Measurements from ENCODE around the gene IFT27.

Gene IFT27

DNA sequence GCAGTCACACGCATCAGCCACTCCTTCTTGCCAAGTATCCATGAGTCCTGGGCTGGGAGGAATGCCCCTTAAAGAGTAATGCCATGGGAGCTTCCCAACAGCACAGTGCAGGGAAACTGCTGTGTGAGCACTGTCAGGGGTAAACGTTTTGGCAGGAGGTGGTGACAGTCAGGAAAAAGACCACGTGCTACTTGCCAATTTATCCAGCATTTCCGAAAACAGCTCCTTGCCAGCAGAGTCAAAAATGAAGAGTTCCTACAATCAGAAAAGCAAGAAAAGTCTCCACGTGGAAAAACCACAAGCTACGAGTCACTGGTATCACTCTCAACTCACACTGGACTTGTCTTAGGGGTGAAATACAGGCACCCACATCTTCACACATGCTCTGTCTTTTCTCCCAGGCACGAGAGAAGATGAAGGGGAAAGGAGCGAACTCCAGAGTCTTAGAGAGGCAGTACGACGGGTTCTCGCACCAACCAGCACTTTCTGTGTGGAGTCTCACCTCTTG is 9.9 kb downstream of the IFT27 start:
- Histone ChIP-seq H2BK15ac (replicated peaks; ENCODE audit: low read depth) (no peak overlapping the region), H4K5ac (ENCODE audit: low read length) (no peak overlapping the region), H3K79me2 (ENCODE audit: control insufficient read depth, insufficient read depth, low read length) (no peaks in the 10 kb centered on the region), H3K23ac (ENCODE audit: low read length) (no peak overlapping the region), H2BK120ac (ENCODE audit: low read depth, low read length) (no peak overlapping the region), H3K4me3 (ENCODE audit: low read length) (no peak overlapping the region), H2BK5ac (ENCODE audit: low read length) (no peak overlapping the region), H3K18ac (ENCODE audit: low read length) (no peak overlapping the region), H2AK5ac (ENCODE audit: low read length) (no peak overlapping the region), H3K4ac (ENCODE audit: low read depth, low read length) (no peak overlapping the region), H3K9ac (ENCODE audit: low read length) (no peak overlapping the region), H3K4me2 (ENCODE audit: low read length) (no peak overlapping the region), H3K27ac (ENCODE audit: low read depth, low read length) (no peak overlapping the region), H3K36me3 (ENCODE audit: control insufficient read depth, insufficient read depth, low read length) (no peaks in the 10 kb centered on the region), H4K8ac (ENCODE audit: low read depth, low read length) (no peak overlapping the region), H3K79me1 (ENCODE audit: low read length) (no peaks in the 10 kb centered on the region), H3K4me1 (ENCODE audit: control insufficient read depth, low read depth, low read length) (no peaks in the 10 kb centered on the region), H3K56ac (ENCODE audit: low read length) (no peak overlapping the region), H3K27me3 (ENCODE audit: insufficient read depth, low read length, poor library complexity) (no peaks in the 10 kb centered on the region)
- DNase-seq, result no peak
- WGBS (ENCODE audit: extremely low coverage, insufficient coverage, low lambda C conversion rate), result no CpG with 5 or more reads among the region's 11 CpGs

DNA sequence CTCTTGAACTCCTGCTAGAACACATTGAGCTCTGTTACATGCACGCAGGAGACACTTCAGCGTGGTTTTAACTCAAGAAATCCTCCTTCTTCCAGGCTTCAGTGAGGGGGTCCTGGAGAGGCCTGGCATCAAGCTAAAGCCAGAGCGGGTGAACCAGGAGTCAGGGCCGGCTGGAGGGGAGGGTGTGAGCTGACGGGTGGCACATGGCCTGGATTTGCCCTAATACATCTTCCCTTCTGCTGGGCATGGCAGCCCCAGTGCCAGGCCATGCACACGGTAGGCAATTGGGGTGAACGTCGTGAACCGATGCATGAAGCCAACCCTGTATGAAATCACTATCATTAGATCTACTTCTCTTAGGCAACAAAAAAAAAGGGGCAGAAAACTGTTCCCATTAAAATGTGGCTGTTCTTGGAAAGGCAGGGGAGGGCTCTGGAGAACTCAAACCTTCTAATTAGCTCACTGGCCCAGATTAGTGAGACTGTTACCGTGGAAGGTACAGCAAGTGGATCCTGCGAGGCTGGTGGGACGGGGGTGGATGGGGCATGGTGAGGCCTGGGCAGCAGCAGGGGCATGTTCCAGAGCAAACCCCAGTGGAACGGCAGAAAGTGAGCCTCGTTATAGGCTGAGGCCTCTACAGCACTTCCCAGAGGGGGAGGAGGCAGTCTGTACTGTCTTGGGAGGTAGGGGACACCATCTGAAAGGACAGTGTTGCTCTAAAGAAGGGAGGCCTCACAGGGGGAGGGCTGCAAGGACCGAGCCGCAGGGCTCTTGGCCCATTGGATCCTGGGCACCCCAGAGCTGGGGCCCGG is 10.6 kb downstream of the IFT27 start:
- Histone ChIP-seq H2BK120ac (ENCODE audit: low read depth, low read length) (no peak overlapping the region), H3K18ac (ENCODE audit: low read length) (no peak overlapping the region), H3K9ac (ENCODE audit: low read length) (no peak overlapping the region), H3K23ac (ENCODE audit: low read length) (no peak overlapping the region), H4K8ac (ENCODE audit: low read depth, low read length) (no peak overlapping the region), H4K5ac (ENCODE audit: low read length) (no peak overlapping the region), H3K27me3 (ENCODE audit: insufficient read depth, low read length, poor library complexity) (no peaks in the 10 kb centered on the region), H3K4me3 (ENCODE audit: low read length) (no peak overlapping the region), H3K27ac (ENCODE audit: low read depth, low read length) (no peak overlapping the region), H3K36me3 (ENCODE audit: control insufficient read depth, insufficient read depth, low read length) (no peaks in the 10 kb centered on the region), H3K56ac (ENCODE audit: low read length) (no peak overlapping the region), H3K79me2 (ENCODE audit: control insufficient read depth, insufficient read depth, low read length) (no peaks in the 10 kb centered on the region), H3K4me1 (ENCODE audit: control insufficient read depth, low read depth, low read length) (no peaks in the 10 kb centered on the region), H3K79me1 (ENCODE audit: low read length) (no peaks in the 10 kb centered on the region), H2BK5ac (ENCODE audit: low read length) (no peak overlapping the region), H2AK5ac (ENCODE audit: low read length) (no peak overlapping the region), H3K4ac (ENCODE audit: low read depth, low read length) (no peak overlapping the region), H2BK15ac (replicated peaks; ENCODE audit: low read depth) (no peak overlapping the region), H3K4me2 (ENCODE audit: low read length) (no peak overlapping the region)
- no CpG with 5 or more reads among the region's 17 CpGs for WGBS (ENCODE audit: extremely low coverage, insufficient coverage, low lambda C conversion rate)
- no peak for DNase-seq

DNA sequence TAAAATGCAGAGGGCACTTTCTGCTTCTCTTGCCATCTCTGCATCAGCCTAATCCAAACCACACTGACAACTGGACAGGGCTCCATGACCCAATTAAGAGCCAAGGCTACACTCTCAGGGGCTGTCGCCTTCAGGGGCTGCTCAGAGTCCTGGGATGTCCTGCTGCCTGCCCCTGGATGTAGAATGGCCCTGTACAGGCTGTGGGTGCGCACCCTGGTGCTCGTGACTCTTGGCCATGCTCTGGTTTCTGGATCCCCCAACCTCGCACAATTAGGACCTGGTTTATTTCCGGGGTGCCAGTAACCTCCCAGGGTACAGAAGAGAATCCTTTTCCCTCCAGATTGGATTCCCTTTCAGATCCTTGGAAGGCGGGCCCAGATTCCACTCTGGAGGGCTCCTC is 11.3 kb downstream of the IFT27 start:
- no peak overlapping the region for H3K27ac ChIP-seq (ENCODE audit: low read depth, low read length)
- no peak overlapping the region for H4K8ac ChIP-seq (ENCODE audit: low read depth, low read length)
- no peaks in the 10 kb centered on the region for H3K4me1 ChIP-seq (ENCODE audit: control insufficient read depth, low read depth, low read length)
- no peak overlapping the region for H2BK5ac ChIP-seq (ENCODE audit: low read length)
- no peak overlapping the region for H3K23ac ChIP-seq (ENCODE audit: low read length)
- no peak overlapping the region for H3K9ac ChIP-seq (ENCODE audit: low read length)
- H3K4me3 ChIP-seq (ENCODE audit: low read length), result no peak overlapping the region
- WGBS (ENCODE audit: extremely low coverage, insufficient coverage, low lambda C conversion rate), result no CpG with 5 or more reads among the region's 6 CpGs
- H2BK120ac ChIP-seq (ENCODE audit: low read depth, low read length), result no peak overlapping the region
- no peak overlapping the region for H3K18ac ChIP-seq (ENCODE audit: low read length)
- H3K79me1 ChIP-seq (ENCODE audit: low read length), result no peaks in the 10 kb centered on the region
- H4K5ac ChIP-seq (ENCODE audit: low read length), result no peak overlapping the region
- H3K79me2 ChIP-seq (ENCODE audit: control insufficient read depth, insufficient read depth, low read length), result no peaks in the 10 kb centered on the region
- H3K56ac ChIP-seq (ENCODE audit: low read length), result no peak overlapping the region
- no peak overlapping the region for H3K4me2 ChIP-seq (ENCODE audit: low read length)
- H3K27me3 ChIP-seq (ENCODE audit: insufficient read depth, low read length, poor library complexity), result no peaks in the 10 kb centered on the region
- no peaks in the 10 kb centered on the region for H3K36me3 ChIP-seq (ENCODE audit: control insufficient read depth, insufficient read depth, low read length)
- no peak overlapping the region for H3K4ac ChIP-seq (ENCODE audit: low read depth, low read length)
- no peak for DNase-seq
- no peak overlapping the region for H2BK15ac ChIP-seq (replicated peaks; ENCODE audit: low read depth)
- no peak overlapping the region for H2AK5ac ChIP-seq (ENCODE audit: low read length)

DNA sequence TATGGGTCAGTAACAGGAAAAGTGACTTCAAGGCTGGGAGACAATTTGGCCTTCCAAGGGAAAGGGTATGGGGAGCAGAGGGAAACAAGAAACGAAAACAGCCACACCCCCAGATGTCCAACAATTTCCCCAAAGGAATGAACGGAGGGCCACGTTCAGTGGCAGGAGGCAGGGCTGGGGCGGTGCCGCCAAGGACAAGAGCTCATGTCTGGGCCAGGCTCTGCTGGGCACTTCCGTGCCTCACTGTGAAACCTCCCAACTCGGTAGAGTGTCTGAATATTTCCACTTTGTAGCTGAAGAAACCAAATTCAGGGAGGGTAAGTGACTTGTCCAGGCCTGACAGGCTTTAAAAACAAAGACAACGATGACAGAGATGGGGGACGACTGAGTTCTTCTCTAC is 11.9 kb downstream of the IFT27 start:
- WGBS (ENCODE audit: extremely low coverage, insufficient coverage, low lambda C conversion rate), result no CpG with 5 or more reads among the region's 9 CpGs
- Histone ChIP-seq H3K79me2 (ENCODE audit: control insufficient read depth, insufficient read depth, low read length) (no peaks in the 10 kb centered on the region), H3K27ac (ENCODE audit: low read depth, low read length) (no peak overlapping the region), H3K36me3 (ENCODE audit: control insufficient read depth, insufficient read depth, low read length) (no peaks in the 10 kb centered on the region), H3K79me1 (ENCODE audit: low read length) (no peaks in the 10 kb centered on the region), H3K9ac (ENCODE audit: low read length) (no peak overlapping the region), H3K23ac (ENCODE audit: low read length) (no peak overlapping the region), H3K4ac (ENCODE audit: low read depth, low read length) (no peak overlapping the region), H4K5ac (ENCODE audit: low read length) (no peak overlapping the region), H2BK15ac (replicated peaks; ENCODE audit: low read depth) (no peak overlapping the region), H3K56ac (ENCODE audit: low read length) (no peak overlapping the region), H3K4me2 (ENCODE audit: low read length) (no peak overlapping the region), H4K8ac (ENCODE audit: low read depth, low read length) (no peak overlapping the region), H2AK5ac (ENCODE audit: low read length) (no peak overlapping the region), H3K18ac (ENCODE audit: low read length) (no peak overlapping the region), H2BK120ac (ENCODE audit: low read depth, low read length) (no peak overlapping the region), H3K4me1 (ENCODE audit: control insufficient read depth, low read depth, low read length) (no peaks in the 10 kb centered on the region), H2BK5ac (ENCODE audit: low read length) (no peak overlapping the region), H3K4me3 (ENCODE audit: low read length) (no peak overlapping the region), H3K27me3 (ENCODE audit: insufficient read depth, low read length, poor library complexity) (no peaks in the 10 kb centered on the region)
- DNase-seq, result no peak

DNA sequence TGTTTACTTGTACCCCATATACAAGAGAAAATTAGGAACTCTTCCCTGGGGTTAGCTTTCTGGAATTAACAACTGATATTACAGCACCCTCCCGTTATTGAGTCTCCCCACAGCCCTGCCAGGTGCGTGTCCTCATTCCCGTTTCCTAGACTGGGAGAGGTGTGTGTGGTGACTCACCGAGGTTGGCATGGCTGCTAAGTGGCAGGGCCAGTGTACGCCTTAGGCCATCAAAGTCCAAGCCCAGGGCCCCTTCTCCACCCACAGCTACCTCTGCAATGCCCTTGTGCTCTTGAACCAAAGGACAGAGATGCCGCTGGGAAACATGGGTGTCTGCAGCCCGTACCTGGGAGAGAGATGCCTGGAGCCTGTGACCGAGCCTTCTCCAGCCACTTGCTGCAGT is 12.3 kb downstream of the IFT27 start:
- no peaks in the 10 kb centered on the region for H3K36me3 ChIP-seq (ENCODE audit: control insufficient read depth, insufficient read depth, low read length)
- H4K5ac ChIP-seq (ENCODE audit: low read length), result no peak overlapping the region
- H3K56ac ChIP-seq (ENCODE audit: low read length), result no peak overlapping the region
- DNase-seq, result no peak
- H2BK15ac ChIP-seq (replicated peaks; ENCODE audit: low read depth), result no peak overlapping the region
- no peak overlapping the region for H2BK120ac ChIP-seq (ENCODE audit: low read depth, low read length)
- no CpG with 5 or more reads among the region's 8 CpGs for WGBS (ENCODE audit: extremely low coverage, insufficient coverage, low lambda C conversion rate)
- no peak overlapping the region for H3K4me3 ChIP-seq (ENCODE audit: low read length)
- H3K9ac ChIP-seq (ENCODE audit: low read length), result no peak overlapping the region
- H2BK5ac ChIP-seq (ENCODE audit: low read length), result no peak overlapping the region
- no peak overlapping the region for H3K18ac ChIP-seq (ENCODE audit: low read length)
- H3K4me1 ChIP-seq (ENCODE audit: control insufficient read depth, low read depth, low read length), result no peaks in the 10 kb centered on the region
- no peaks in the 10 kb centered on the region for H3K27me3 ChIP-seq (ENCODE audit: insufficient read depth, low read length, poor library complexity)
- H3K4me2 ChIP-seq (ENCODE audit: low read length), result no peak overlapping the region
- H2AK5ac ChIP-seq (ENCODE audit: low read length), result no peak overlapping the region
- H3K23ac ChIP-seq (ENCODE audit: low read length), result no peak overlapping the region
- H3K27ac ChIP-seq (ENCODE audit: low read depth, low read length), result no peak overlapping the region
- H4K8ac ChIP-seq (ENCODE audit: low read depth, low read length), result no peak overlapping the region
- no peaks in the 10 kb centered on the region for H3K79me2 ChIP-seq (ENCODE audit: control insufficient read depth, insufficient read depth, low read length)
- H3K4ac ChIP-seq (ENCODE audit: low read depth, low read length), result no peak overlapping the region
- H3K79me1 ChIP-seq (ENCODE audit: low read length), result no peaks in the 10 kb centered on the region
